Neuron (in vitro differentiated cells): ENCODE results near the gene ZNF681.
"Not testable (repeated sequence)": the region's sequence is repeated elsewhere in the genome, so short reads cannot be mapped to it uniquely, and the experiment has no call there.

Experiments
- H2AFZ ChIP-seq: one replicate; pipeline ENCODE4 v1.6.1; 2013; ENCODE audit warnings: low read depth, mild to moderate bottlenecking, inconsistent platforms, low read length, moderate library complexity
- H3K27me3 ChIP-seq: one replicate; pipeline ENCODE4 v1.6.1; 2013; ENCODE audit warnings: low read length; ENCODE audit not compliant: insufficient read depth
- H3K36me3 ChIP-seq: one replicate; pipeline ENCODE4 v1.6.1; 2013; ENCODE audit warnings: low read length; ENCODE audit not compliant: insufficient read depth
- H3K4me1 ChIP-seq: one replicate; pipeline ENCODE4 v1.6.1; 2013; ENCODE audit warnings: low read length; ENCODE audit not compliant: insufficient read depth
- H3K4me3 ChIP-seq: 2 replicates; pipeline ENCODE4 v1.5.1; 2013; ENCODE audit warnings: mild to moderate bottlenecking, low read length, moderate library complexity
- H3K9me3 ChIP-seq: one replicate; pipeline ENCODE4 v1.6.1; 2013; ENCODE audit warnings: low read length

The ZNF681 gene

DNA sequence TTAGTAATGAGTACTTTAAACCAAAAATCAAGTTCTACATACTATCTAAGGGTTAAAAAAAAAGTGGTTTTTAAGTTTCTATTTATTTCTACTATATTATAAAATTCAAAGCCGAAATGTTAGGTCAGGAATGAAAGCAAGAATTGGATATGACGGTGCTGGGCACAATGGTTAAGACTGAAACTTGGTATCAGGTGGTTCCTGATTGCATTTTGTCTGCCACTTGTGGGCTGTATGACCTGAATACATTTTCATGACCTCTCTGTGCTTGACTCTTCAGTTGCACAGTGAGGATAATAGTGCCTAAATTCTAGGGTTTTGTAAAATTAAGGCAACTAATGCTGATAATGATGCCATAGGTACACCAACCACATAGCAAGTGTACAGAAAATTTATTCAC, 49.3 kb downstream of the ZNF681 start:
- no peaks in the 10 kb centered on the region for H3K36me3 ChIP-seq
- no peak overlapping the region for H2AFZ ChIP-seq
- no peaks in the 10 kb centered on the region for H3K27me3 ChIP-seq
- no peaks in the 10 kb centered on the region for H3K9me3 ChIP-seq
- no peaks in the 10 kb centered on the region for H3K4me1 ChIP-seq
- H3K4me3 ChIP-seq: no peak overlapping the region

GRCh38 chr19:23706657-23707056, 52.0 kb downstream of the ZNF681 start:
- H3K36me3 ChIP-seq: no peaks in the 10 kb centered on the region
- H3K9me3 ChIP-seq: peaks cover 3% of the 10 kb centered on the region
- H3K27me3 ChIP-seq: no peaks in the 10 kb centered on the region
- H3K4me1 ChIP-seq: no peaks in the 10 kb centered on the region
- H2AFZ ChIP-seq: no peak overlapping the region
- no peak overlapping the region for H3K4me3 ChIP-seq

DNA sequence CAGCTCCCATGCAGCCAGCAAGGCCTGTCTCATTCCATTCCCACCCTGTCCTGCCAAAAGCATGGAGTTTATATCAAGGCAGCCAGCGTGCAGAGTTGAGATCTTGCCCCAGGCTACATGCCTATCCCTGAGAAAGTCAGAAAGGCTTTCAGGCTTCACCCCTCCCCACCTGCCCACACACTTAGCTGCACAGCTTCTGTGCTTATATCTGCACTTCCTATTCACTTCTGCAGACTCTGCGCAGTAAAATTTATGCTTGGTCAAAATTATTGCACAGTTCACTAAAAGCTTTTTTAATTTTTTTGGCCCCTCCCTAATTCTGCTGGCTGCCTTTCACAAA, 59.2 kb downstream of the ZNF681 start:
- Histone ChIP-seq H3K9me3 (peaks cover 3% of the 10 kb centered on the region), H3K4me1 (no peaks in the 10 kb centered on the region), H3K27me3 (no peaks in the 10 kb centered on the region), H2AFZ (peak overlapping the region; percentile 12), H3K36me3 (no peaks in the 10 kb centered on the region), H3K4me3 (no peak overlapping the region)

- Histone ChIP-seq H3K4me1 (no peaks in the 10 kb centered on the region), H3K4me3 (no peak overlapping the region), H3K27me3 (no peaks in the 10 kb centered on the region), H3K9me3 (peaks cover 2% of the 10 kb centered on the region), H3K36me3 (no peaks in the 10 kb centered on the region), H2AFZ (peak overlapping the region; percentile 12)
Measured at GRCh38 chr19:23698711-23699520, 59.8 kb downstream of the ZNF681 start.

DNA sequence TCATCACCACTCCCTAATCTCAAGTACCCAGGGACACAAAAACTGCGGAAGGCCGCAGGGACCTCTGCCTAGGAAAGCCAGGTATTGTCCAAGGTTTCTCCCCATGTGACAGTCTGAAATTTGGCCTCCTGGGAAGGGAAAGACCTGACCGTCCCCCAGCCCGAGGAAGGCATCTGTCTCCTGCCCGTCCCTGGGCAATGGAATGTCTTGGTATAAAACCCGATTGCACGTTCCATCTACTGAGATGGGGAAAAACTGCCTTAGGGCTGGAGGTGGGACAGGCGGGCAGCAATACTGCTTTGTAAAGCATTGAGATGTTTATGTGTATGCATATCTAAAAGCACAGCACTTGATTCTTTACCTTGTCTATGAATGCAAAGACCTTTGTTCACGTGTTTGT, 65.8 kb downstream of the ZNF681 start:
- not testable (repeated sequence) for H3K36me3 ChIP-seq, H3K9me3 ChIP-seq, H3K27me3 ChIP-seq, H3K4me1 ChIP-seq, H3K4me3 ChIP-seq, H2AFZ ChIP-seq
